GM21367 (cell line): ENCODE results near the gene POLR1H.
A peak's percentile ranks its signal among the peaks of the same experiment; 100 is the strongest.
"Not testable (repeated sequence)": the region's sequence is repeated elsewhere in the genome, so short reads cannot be mapped to it uniquely, and the experiment has no call there.

Experiments
- ATAC-seq: cut with Tn5 transposase; IDR thresholded peaks from one replicate; pipeline ENCODE4 v1.9.1; 2021; ENCODE audit not compliant: unreplicated experiment

The POLR1H gene

GRCh38 chr6:30061092-30061857 lies at the start of gene POLR1H:
Gene POLR1H, plus strand, starts transcription at chr6:30061265. Its CDS starts 260 bp downstream, at chr6:30061525.
- peak; percentile 67 for ATAC-seq

- no peak for ATAC-seq
Measured at GRCh38 chr6:30013291-30013922, 47.7 kb upstream of the POLR1H start.

GRCh38 chr6:30019819-30020218 lies 41.2 kb upstream of the POLR1H start:
- ATAC-seq: no peak

- ATAC-seq: no peak
Measured at GRCh38 chr6:30020626-30021025, 40.4 kb upstream of the POLR1H start.

GRCh38 chr6:30022189-30022588 lies 38.9 kb upstream of the POLR1H start:
- ATAC-seq: no peak

- ATAC-seq: not testable (repeated sequence)
Measured at GRCh38 chr6:30022712-30023111, 38.4 kb upstream of the POLR1H start.

GRCh38 chr6:30025186-30025585 lies 35.9 kb upstream of the POLR1H start:
- ATAC-seq: no peak

GRCh38 chr6:30029588-30029987 lies 31.5 kb upstream of the POLR1H start:
- ATAC-seq: no peak

- no peak for ATAC-seq
Measured at GRCh38 chr6:30031381-30031780, 29.7 kb upstream of the POLR1H start.

- ATAC-seq: not testable (repeated sequence)
Measured at GRCh38 chr6:30033440-30033839, 27.6 kb upstream of the POLR1H start.

- ATAC-seq: no peak
Measured at GRCh38 chr6:30035784-30036183, 25.3 kb upstream of the POLR1H start.

- ATAC-seq: no peak
Measured at GRCh38 chr6:30037182-30037788, 23.8 kb upstream of the POLR1H start.

GRCh38 chr6:30041221-30041620 lies 19.8 kb upstream of the POLR1H start:
- no peak for ATAC-seq

- ATAC-seq: no peak
Measured at GRCh38 chr6:30041821-30042220, 19.2 kb upstream of the POLR1H start.

GRCh38 chr6:30042476-30042875 lies 18.6 kb upstream of the POLR1H start:
- no peak for ATAC-seq

GRCh38 chr6:30042914-30043313 lies 18.2 kb upstream of the POLR1H start:
- no peak for ATAC-seq

GRCh38 chr6:30043744-30044143 lies 17.3 kb upstream of the POLR1H start:
- no peak for ATAC-seq

- no peak for ATAC-seq
Measured at GRCh38 chr6:30044630-30045029, 16.4 kb upstream of the POLR1H start.

- no peak for ATAC-seq
Measured at GRCh38 chr6:30047220-30047619, 13.8 kb upstream of the POLR1H start.

- no peak for ATAC-seq
Measured at GRCh38 chr6:30053682-30054081, 7.4 kb upstream of the POLR1H start.

- ATAC-seq: no peak
Measured at GRCh38 chr6:30055513-30055912, 5.6 kb upstream of the POLR1H start.

- ATAC-seq: no peak
Measured at GRCh38 chr6:30060606-30061091, 416 bp upstream of the POLR1H start.
